BJ (cell line): ENCODE results near the gene PIANP. TPM values are rescaled to one million over a fixed set of nuclear protein-coding genes. Genes with fewer than 3 reads are reported as not detected.
A peak's percentile ranks its signal among the peaks of the same experiment; 100 is the strongest.
"Not testable (repeated sequence)": the region's sequence is repeated elsewhere in the genome, so short reads cannot be mapped to it uniquely, and the experiment has no call there.

ENCODE experiments used
- CTCF ChIA-PET: fragments of 350-600 bp; formaldehyde crosslinking; extraction: SDS; loops from one replicate; lab custom pipeline; 2021; ENCODE audit warnings: antibody characterized with exemption, inconsistent platforms; lab: Yijun Ruan, JAX
- POLR2A ChIA-PET: fragments of 300-600 bp; sonication (Branson Sonifier 250); formaldehyde crosslinking; extraction: SDS; loops from one replicate; lab custom pipeline; 2021; ENCODE audit warnings: antibody characterized with exemption; lab: Charles Lee
- DNase-seq: peaks from one replicate; pipeline ENCODE4 v3.0.0-alpha.2; 2011; ENCODE audit warnings: low read depth
- H3K27me3 ChIP-seq: 2 replicates; pipeline ENCODE4 v1.6.0; 2011; ENCODE audit warnings: low read length; ENCODE audit not compliant: control insufficient read depth, insufficient read depth
- H3K36me3 ChIP-seq: 2 replicates; pipeline ENCODE4 v1.5.1; 2011; ENCODE audit warnings: low read length; ENCODE audit not compliant: control insufficient read depth, insufficient read depth
- H3K4me3 ChIP-seq: 2 replicates; pipeline ENCODE4 v1.5.1; 2011; ENCODE audit warnings: low read depth, mild to moderate bottlenecking, control low read depth, low read length
- CTCF ChIP-seq: IDR thresholded peaks from 2 replicates; pipeline ENCODE4 v1.5.1; 2011; ENCODE audit warnings: low read depth, mild to moderate bottlenecking, control low read depth, inconsistent platforms, low read length, moderate library complexity; ENCODE audit not compliant: insufficient read depth
- polyA plus RNA-seq: library from polyadenylated mRNA; depleted of rRNA; stranded (reverse); fragments of >200 nt; gene quantifications from 2 replicates; pipeline ENCODE4 v1.2.3, GENCODE V29; 2011

The PIANP gene
- polyA plus RNA-seq, 1 experiment: 0.59 TPM

DNA sequence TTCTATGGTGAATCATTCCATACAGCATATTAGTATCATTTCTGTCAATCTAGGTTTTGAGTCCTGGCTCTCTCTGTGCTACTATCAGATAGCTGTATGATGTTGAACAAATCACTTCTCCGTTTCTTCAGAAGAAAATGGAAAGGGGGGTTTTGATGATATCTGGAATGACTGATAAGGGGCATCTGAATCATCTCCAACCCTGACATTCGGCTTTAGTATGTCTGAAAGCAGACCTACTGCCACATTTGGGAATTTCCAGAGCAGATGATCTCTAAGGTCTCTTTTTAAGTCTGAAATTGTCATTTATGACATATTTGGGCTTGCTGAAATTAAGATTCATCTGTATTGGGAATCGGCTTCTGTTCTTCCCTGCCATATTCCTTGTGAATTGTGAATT is 42.2 kb upstream of the PIANP start:
- Histone ChIP-seq H3K27me3 (no peaks in the 10 kb centered on the region), H3K4me3 (no peak overlapping the region), H3K36me3 (peaks cover 12% of the 10 kb centered on the region)
- ChIA-PET CTCF (interaction anchor here (3.7 kb wide), 1 partner anchor 10 kb away, joined by 23 read pairs; the partner anchor contains the start of gene MLF2), POLR2A (no interaction called here)
- no peak for TF ChIP-seq CTCF
- DNase-seq: no peak

GRCh38 chr12:6742080-6742479 is 41.5 kb upstream of the PIANP start:
- H3K4me3 ChIP-seq, H3K36me3 ChIP-seq, DNase-seq, POLR2A ChIA-PET, H3K27me3 ChIP-seq: not testable (repeated sequence)
- CTCF ChIA-PET: interaction anchor here (3.7 kb wide), 1 partner anchor 11 kb away, joined by 23 read pairs; the partner anchor contains the start of gene MLF2

DNA sequence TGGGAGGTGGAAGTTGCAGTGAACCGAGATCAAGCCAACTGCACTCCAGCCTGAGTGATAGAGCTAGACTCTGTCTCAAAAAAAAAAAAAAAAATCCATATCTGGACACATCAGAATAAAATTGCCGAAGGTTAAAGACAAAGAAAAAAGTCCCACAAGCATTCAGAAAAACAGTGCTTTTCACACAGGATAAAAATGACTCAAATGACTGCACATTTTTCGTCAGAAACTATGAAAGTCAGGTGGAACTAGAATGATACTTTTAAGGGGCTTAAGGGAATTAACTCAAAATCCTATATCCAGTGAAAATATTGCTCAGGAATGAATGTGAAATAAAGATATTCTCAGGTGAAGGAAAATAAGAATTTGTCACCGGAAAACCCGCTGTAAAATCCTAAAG is 36.1 kb upstream of the PIANP start:
- TF ChIP-seq CTCF: no peak

DNA sequence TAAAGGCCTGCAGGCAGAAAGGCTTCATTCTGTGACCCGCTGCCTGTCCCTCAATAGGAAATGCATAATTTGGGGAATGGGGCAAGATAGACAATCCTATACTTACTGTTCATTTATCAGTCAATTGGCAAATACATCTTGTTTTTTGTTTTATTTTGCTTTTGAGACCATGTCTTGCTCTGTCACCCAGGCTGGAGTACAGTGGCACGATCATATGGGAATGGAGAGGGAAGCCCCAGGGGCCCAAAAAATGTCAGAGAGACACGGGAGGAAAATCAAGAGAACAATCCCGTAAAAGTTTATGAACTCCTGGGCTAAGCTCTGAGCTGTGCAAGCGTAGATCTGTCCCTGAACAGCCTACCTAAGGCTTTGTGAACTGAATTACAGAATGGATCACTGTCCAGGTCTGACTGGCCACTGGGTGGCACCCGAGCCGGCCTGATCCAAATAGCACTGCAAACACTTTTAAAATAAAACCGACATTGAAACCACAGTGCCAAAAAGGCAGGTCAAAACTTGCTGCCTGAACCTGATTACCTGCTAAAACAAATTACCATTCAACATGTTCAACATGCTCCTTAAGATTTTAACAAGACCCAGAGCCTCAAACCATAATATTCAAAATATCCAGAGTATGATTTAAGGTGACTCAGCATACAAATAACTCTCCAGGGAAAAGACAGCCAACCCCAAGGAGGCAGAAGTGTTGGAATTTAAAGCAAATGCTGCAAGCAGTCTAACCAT is 35.0 kb upstream of the PIANP start:
- POLR2A ChIA-PET: no interaction called here
- Histone ChIP-seq H3K36me3 (peaks cover 10% of the 10 kb centered on the region), H3K27me3 (no peaks in the 10 kb centered on the region), H3K4me3 (no peak overlapping the region)
- TF ChIP-seq CTCF: peak; percentile 76
- DNase-seq: no peak
- CTCF ChIA-PET: interaction anchor here (0.6 to 5.0 kb wide), 11 partner anchors 9 to 312 kb away, joined by 3 to 27 read pairs (median 5); partner anchors contain the start of genes COPS7A, MLF2 and PTMS

More for the DNA sequence above, 36.1 kb upstream of the PIANP start:
- Histone ChIP-seq H3K36me3 (peaks cover 2% of the 10 kb centered on the region; the same call in 1 of the 2 replicates), H3K4me3 (no peak overlapping the region), H3K27me3 (no peaks in the 10 kb centered on the region)
- CTCF ChIA-PET: interaction anchor here (0.8 to 5.0 kb wide), 8 partner anchors 11 to 148 kb away, joined by 3 to 27 read pairs (median 5); partner anchors contain the start of genes COPS7A, MLF2 and P3H3
- POLR2A ChIA-PET: no interaction called here
- no peak for DNase-seq

DNA sequence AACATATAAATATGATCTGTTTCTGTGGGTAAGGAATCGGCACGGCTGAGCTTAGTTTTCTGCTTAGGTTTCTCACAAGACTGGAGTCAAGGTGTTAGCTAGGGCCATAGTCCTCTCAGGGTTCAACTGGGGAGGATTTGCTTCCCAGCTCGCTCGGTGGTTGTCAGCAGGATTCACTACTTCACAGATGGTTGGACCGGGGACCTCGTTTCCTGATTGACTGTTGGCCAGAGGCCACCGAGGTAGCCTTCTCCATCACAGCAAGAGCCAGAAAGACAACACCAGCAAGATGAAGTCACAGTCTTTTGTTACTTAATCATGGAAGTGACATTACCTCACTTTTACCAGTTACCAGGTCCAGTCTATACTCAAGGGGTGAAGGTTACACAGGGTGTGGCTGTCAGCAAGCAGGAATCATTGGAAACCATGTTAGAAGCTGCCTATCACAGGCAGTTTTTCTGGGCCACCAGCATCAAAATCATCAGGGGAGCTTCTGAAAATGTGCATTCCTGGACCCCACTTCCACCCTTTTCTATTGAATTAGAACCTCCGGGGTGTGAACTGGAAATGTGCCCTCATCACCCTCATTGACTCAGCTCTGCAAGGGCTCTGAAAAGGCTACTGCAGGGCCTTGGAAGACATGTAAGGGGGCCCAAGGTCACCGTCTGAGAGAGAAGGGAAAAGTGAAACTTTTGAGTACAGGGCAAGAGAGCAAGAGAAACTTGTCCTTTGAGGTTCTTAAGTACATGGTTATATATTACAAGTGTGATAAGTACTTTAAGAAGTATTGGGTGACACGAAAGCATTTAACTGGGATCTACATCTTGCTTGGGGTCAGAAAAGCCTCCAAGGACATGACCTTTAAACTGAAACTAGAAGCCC is 34.1 kb upstream of the PIANP start:
- H3K36me3 ChIP-seq: peaks cover 19% of the 10 kb centered on the region
- no peak for DNase-seq
- no peak for TF ChIP-seq CTCF
- no peak overlapping the region for H3K4me3 ChIP-seq
- no peaks in the 10 kb centered on the region for H3K27me3 ChIP-seq
- CTCF ChIA-PET: interaction anchor here (0.6 to 5.0 kb wide), 11 partner anchors 9 to 311 kb away, joined by 3 to 27 read pairs (median 5); partner anchors contain the start of genes COPS7A, MLF2 and PTMS
- POLR2A ChIA-PET: no interaction called here
